Liver (tissue), 9 donors: ENCODE results near the gene FBLN1. TPM values are rescaled to one million over a fixed set of nuclear protein-coding genes. Genes with fewer than 3 reads are reported as not detected.

Experiments used
- DNase-seq: peaks from one replicate; pipeline ENCODE4 v3.0.0-alpha.2; 2017; ENCODE audit warnings: low spot score
- H3K27ac ChIP-seq, 2 donors: one replicate each; pipeline ENCODE4 v1.7.0; 2013; ENCODE audit warnings: inconsistent platforms in 2 of 2, low read length in 2 of 2, control low read depth in 1 of 2, low read depth in 1 of 2, mild to moderate bottlenecking in 1 of 2
- H3K27me3 ChIP-seq, 4 donors: one replicate each; pipeline versions ENCODE4 v1.6.1 to v1.7.0; 2013; ENCODE audit warnings: low read length in 3 of 4, inconsistent platforms in 1 of 4, mild to moderate bottlenecking in 1 of 4, moderate library complexity in 1 of 4; ENCODE audit not compliant: control insufficient read depth in 4 of 4, insufficient read depth in 4 of 4
- H3K36me3 ChIP-seq, 4 donors: one replicate each; pipeline versions ENCODE4 v1.6.1 to v1.7.0; 2013; ENCODE audit warnings: low read length in 3 of 4, mild to moderate bottlenecking in 3 of 4, low read depth in 1 of 4, moderate library complexity in 1 of 4; ENCODE audit not compliant: control insufficient read depth in 4 of 4, insufficient read depth in 3 of 4
- H3K4me1 ChIP-seq, 4 donors: one replicate each; pipeline versions ENCODE4 v1.6.1 to v1.7.0; 2013; ENCODE audit warnings: low read length in 3 of 4, mild to moderate bottlenecking in 3 of 4, moderate library complexity in 1 of 4; ENCODE audit not compliant: control insufficient read depth in 4 of 4, insufficient read depth in 4 of 4
- H3K4me3 ChIP-seq, 3 donors: one replicate each; pipeline versions ENCODE4 v1.6.1 to v1.7.0; 2013; ENCODE audit warnings: low read length in 3 of 3, control low read depth in 1 of 3, low read depth in 1 of 3, mild to moderate bottlenecking in 1 of 3
- H3K9ac ChIP-seq, 2 donors: one replicate each; pipeline ENCODE4 v1.7.0; 2013; ENCODE audit warnings: low read length in 2 of 2, mild to moderate bottlenecking in 2 of 2, moderate library complexity in 2 of 2, control low read depth in 1 of 2, low read depth in 1 of 2
- H3K9me3 ChIP-seq, 4 donors: one replicate each; pipeline versions ENCODE4 v1.6.1 to v1.7.0; 2013; ENCODE audit warnings: low read length in 3 of 4; ENCODE audit not compliant: control insufficient read depth in 4 of 4
- EGR1 ChIP-seq, 2 donors: IDR thresholded peaks; 2 replicates each; pipeline ENCODE4 v1.6.1; 2016 to 2018; ENCODE audit warnings: antibody characterized with exemption in 2 of 2, low read depth in 2 of 2
- FOXA1 ChIP-seq: IDR thresholded peaks from 2 replicates; pipeline ENCODE4 v1.6.1; 2016; ENCODE audit warnings: antibody characterized with exemption
- FOXA2 ChIP-seq: IDR thresholded peaks from 2 replicates; pipeline ENCODE4 v1.6.1; 2016; ENCODE audit warnings: antibody characterized with exemption
- GABPA ChIP-seq, 2 donors: IDR thresholded peaks in 1 of 2; conservative IDR thresholded peaks in 1 of 2; 2 replicates each; pipeline ENCODE4 v1.6.1; 2016; ENCODE audit warnings: antibody characterized with exemption in 2 of 2, mild to moderate bottlenecking in 1 of 2, moderate library complexity in 1 of 2
- HNF4G ChIP-seq: IDR thresholded peaks from 2 replicates; pipeline ENCODE4 v1.6.1; 2016; ENCODE audit warnings: antibody characterized with exemption
- NR2F2 ChIP-seq: IDR thresholded peaks from 2 replicates; pipeline ENCODE4 v1.6.1; 2016; ENCODE audit warnings: antibody characterized with exemption
- RAD21 ChIP-seq, 2 donors: IDR thresholded peaks; 2 replicates each; pipeline ENCODE4 v1.6.1; 2016; ENCODE audit warnings: antibody characterized with exemption in 2 of 2, mild to moderate bottlenecking in 2 of 2
- RXRA ChIP-seq, 2 donors: IDR thresholded peaks; 2 replicates each; pipeline ENCODE4 v1.6.1; 2017 to 2018; ENCODE audit warnings: antibody characterized with exemption in 2 of 2, mild to moderate bottlenecking in 1 of 2
- SP1 ChIP-seq: IDR thresholded peaks from 2 replicates; pipeline ENCODE4 v1.6.1; 2018; ENCODE audit warnings: antibody characterized with exemption, mild to moderate bottlenecking
- TAF1 ChIP-seq: conservative IDR thresholded peaks from 2 replicates; pipeline ENCODE4 v1.6.1; 2016; ENCODE audit warnings: antibody characterized with exemption, mild to moderate bottlenecking
- YY1 ChIP-seq: IDR thresholded peaks from 2 replicates; pipeline ENCODE4 v1.6.1; 2016; ENCODE audit warnings: antibody characterized with exemption, mild to moderate bottlenecking
- WGBS: extraction: QIAGEN DNeasy Blood & Tissue Kit; methylation state at CpG from one replicate; pipeline ENCODE4 v1.1.7; 2013; 5-methylcytosine and 5-hydroxymethylcytosine counted together
- polyA plus RNA-seq, 2 donors: library from polyadenylated mRNA; stranded (reverse) in 1 of 2; unstranded in 1 of 2; fragments of 200-250 nt in 1 of 2; fragments of >200 nt in 1 of 2; fragmentation: Nextera tagmentation in 1 of 2; extraction: Ambion mirVana in 1 of 2; gene quantifications; one replicate each; pipeline versions ENCODE4 v1.2.1 to v1.2.3, GENCODE V29; 2013 to 2015
- total RNA-seq, 2 donors: library from RNA; depleted of rRNA; stranded (reverse); fragments of >200 nt; gene quantifications; one replicate each; pipeline ENCODE4 v1.2.3, GENCODE V29; 2014
- TF ChIP-seq, protein P1 (sequence below): IDR thresholded peaks from 2 replicates; pipeline ENCODE4 v1.6.1; 2016; ENCODE audit warnings: antibody characterized with exemption, mild to moderate bottlenecking
- TF ChIP-seq, protein P2 (sequence below): fragments of 150-350 bp; IDR thresholded peaks from 2 replicates; pipeline ENCODE4 v1.5.1; 2017; ENCODE audit warnings: improper control_type of control experiment, low read depth, low read length; ENCODE audit not compliant: missing input control
- TF ChIP-seq, protein P3 (sequence below): IDR thresholded peaks from 2 replicates; pipeline ENCODE4 v1.6.1; 2016; ENCODE audit warnings: antibody characterized with exemption
- TF ChIP-seq, protein P4 (sequence below): IDR thresholded peaks from 2 replicates; pipeline ENCODE4 v1.6.1; 2016; ENCODE audit warnings: antibody characterized with exemption
- TF ChIP-seq, protein P5 (sequence below): IDR thresholded peaks from 2 replicates; pipeline ENCODE4 v1.6.1; 2016; ENCODE audit warnings: antibody characterized with exemption
- donor health status: healthy.
- donor health status: healthy.
- donor health status: healthy.
- donor health status: healthy.
- donor health status: healthy.

FBLN1 gene
- total and polyA plus RNA-seq, 4 donors = 2.2 to 9.3 (median 6.3) TPM

DNA sequence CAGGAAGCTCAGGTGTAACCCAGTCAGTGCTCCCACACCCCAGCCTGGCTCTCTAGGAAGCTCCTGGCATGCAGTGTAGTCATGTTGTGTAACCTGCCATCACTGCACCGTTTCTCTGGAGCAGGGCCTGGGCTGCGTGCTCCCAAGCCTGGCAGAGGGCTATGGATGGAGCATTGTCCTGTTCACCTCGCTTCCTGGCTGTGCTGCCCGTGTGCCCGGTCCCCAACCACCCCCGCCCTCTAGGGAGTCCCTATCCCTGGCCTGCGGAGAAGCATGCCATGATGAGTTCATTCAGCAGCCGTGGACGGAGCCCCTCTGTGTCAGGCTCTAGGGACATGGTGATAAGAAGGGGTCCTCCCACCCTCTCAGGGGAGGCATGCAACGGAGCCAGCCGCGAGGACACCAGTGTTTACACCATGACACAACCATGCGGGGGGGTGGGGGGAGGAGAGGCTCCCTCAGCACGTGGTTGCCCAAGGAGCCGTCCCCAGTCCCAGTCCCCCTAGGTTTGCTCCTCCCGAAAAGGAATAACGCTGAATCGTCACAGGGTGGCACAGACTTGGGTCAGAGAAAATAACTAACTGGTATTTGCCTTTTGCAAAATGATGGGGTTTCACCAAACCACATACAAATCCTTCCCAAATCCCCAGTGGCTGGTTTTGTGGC, 73.1 kb downstream of the FBLN1 start:
- H3K27ac ChIP-seq = no peak overlapping the region
- DNase-seq = no peak
- H3K4me3 ChIP-seq = no peak overlapping the region
- peaks cover 0 to 4% (median 3%) of the 10 kb centered on the region in 4 donors for H3K9me3 ChIP-seq
- peaks cover 0 to 3% (median 1%) of the 10 kb centered on the region in 4 donors for H3K4me1 ChIP-seq
- TF ChIP-seq, protein P1, sequence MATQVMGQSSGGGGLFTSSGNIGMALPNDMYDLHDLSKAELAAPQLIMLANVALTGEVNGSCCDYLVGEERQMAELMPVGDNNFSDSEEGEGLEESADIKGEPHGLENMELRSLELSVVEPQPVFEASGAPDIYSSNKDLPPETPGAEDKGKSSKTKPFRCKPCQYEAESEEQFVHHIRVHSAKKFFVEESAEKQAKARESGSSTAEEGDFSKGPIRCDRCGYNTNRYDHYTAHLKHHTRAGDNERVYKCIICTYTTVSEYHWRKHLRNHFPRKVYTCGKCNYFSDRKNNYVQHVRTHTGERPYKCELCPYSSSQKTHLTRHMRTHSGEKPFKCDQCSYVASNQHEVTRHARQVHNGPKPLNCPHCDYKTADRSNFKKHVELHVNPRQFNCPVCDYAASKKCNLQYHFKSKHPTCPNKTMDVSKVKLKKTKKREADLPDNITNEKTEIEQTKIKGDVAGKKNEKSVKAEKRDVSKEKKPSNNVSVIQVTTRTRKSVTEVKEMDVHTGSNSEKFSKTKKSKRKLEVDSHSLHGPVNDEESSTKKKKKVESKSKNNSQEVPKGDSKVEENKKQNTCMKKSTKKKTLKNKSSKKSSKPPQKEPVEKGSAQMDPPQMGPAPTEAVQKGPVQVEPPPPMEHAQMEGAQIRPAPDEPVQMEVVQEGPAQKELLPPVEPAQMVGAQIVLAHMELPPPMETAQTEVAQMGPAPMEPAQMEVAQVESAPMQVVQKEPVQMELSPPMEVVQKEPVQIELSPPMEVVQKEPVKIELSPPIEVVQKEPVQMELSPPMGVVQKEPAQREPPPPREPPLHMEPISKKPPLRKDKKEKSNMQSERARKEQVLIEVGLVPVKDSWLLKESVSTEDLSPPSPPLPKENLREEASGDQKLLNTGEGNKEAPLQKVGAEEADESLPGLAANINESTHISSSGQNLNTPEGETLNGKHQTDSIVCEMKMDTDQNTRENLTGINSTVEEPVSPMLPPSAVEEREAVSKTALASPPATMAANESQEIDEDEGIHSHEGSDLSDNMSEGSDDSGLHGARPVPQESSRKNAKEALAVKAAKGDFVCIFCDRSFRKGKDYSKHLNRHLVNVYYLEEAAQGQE = no peak
- TF ChIP-seq RXRA (IDR thresholded peaks at IDR 0.05) (no peak), SP1 (no peak), HNF4G (no peak), NR2F2 (no peak), FOXA2 (no peak), RAD21 (IDR thresholded peaks at IDR 0.05) (no peak), GABPA (IDR thresholded peaks at IDR 0.05 in 1 of 2, conservative IDR thresholded peaks at IDR 0.05 in 1 of 2) (no peak)
- TF ChIP-seq, protein P2, sequence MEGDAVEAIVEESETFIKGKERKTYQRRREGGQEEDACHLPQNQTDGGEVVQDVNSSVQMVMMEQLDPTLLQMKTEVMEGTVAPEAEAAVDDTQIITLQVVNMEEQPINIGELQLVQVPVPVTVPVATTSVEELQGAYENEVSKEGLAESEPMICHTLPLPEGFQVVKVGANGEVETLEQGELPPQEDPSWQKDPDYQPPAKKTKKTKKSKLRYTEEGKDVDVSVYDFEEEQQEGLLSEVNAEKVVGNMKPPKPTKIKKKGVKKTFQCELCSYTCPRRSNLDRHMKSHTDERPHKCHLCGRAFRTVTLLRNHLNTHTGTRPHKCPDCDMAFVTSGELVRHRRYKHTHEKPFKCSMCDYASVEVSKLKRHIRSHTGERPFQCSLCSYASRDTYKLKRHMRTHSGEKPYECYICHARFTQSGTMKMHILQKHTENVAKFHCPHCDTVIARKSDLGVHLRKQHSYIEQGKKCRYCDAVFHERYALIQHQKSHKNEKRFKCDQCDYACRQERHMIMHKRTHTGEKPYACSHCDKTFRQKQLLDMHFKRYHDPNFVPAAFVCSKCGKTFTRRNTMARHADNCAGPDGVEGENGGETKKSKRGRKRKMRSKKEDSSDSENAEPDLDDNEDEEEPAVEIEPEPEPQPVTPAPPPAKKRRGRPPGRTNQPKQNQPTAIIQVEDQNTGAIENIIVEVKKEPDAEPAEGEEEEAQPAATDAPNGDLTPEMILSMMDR = no peak
- TF ChIP-seq, protein P3, sequence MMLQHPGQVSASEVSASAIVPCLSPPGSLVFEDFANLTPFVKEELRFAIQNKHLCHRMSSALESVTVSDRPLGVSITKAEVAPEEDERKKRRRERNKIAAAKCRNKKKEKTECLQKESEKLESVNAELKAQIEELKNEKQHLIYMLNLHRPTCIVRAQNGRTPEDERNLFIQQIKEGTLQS = no peak
- 66% methylated on average over 18 of the region's 18 CpGs for WGBS
- H3K36me3 ChIP-seq = no peaks in the 10 kb centered on the region
- H3K9ac ChIP-seq = no peak overlapping the region
- H3K27me3 ChIP-seq = no peaks in the 10 kb centered on the region

DNA sequence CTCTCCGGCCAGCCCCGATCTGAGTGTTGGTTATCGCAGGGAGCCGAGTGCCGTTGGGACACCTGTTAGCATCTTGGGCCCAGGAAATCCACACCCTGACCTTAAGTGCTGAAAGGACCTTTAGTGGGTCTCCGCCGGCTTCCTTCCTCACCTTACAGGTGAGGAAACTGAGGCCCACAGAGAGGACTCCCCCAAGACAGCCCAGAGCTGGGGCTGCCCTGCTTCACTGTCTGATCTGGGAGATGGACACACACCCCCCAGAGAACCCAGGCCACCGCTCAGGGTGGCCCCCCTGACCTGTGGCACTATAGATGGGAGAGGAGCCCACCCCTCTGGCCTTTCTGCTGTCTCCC, 73.6 kb downstream of the FBLN1 start:
- no peak overlapping the region for H3K4me3 ChIP-seq
- no peak for DNase-seq
- no peaks in the 10 kb centered on the region for H3K36me3 ChIP-seq
- no peak overlapping the region for H3K9ac ChIP-seq
- H3K4me1 ChIP-seq = peaks cover 0 to 3% (median 1%) of the 10 kb centered on the region in 4 donors
- WGBS = 88% methylated on average over 8 of the region's 8 CpGs
- no peak overlapping the region for H3K27ac ChIP-seq
- peaks cover 0 to 4% (median 2%) of the 10 kb centered on the region in 4 donors for H3K9me3 ChIP-seq
- H3K27me3 ChIP-seq = no peaks in the 10 kb centered on the region
- TF ChIP-seq GABPA (IDR thresholded peaks at IDR 0.05 in 1 of 2, conservative IDR thresholded peaks at IDR 0.05 in 1 of 2) = no peak
- TF ChIP-seq FOXA2 = no peak
- TF ChIP-seq NR2F2 = no peak
- TF ChIP-seq, protein P4, sequence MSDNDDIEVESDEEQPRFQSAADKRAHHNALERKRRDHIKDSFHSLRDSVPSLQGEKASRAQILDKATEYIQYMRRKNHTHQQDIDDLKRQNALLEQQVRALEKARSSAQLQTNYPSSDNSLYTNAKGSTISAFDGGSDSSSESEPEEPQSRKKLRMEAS = no peak
- TF ChIP-seq, protein P3 = no peak
- no peak for TF ChIP-seq HNF4G
- no peak for TF ChIP-seq SP1
- TF ChIP-seq YY1 = no peak
- TF ChIP-seq, protein P2 = no peak
- TF ChIP-seq RXRA (IDR thresholded peaks at IDR 0.05) = no peak
- TF ChIP-seq FOXA1 = no peak
- no peak for TF ChIP-seq EGR1 (IDR thresholded peaks at IDR 0.05; ENCODE audit: low read depth in 2 of 2)
- TF ChIP-seq, protein P1 = no peak
- TF ChIP-seq, protein P5, sequence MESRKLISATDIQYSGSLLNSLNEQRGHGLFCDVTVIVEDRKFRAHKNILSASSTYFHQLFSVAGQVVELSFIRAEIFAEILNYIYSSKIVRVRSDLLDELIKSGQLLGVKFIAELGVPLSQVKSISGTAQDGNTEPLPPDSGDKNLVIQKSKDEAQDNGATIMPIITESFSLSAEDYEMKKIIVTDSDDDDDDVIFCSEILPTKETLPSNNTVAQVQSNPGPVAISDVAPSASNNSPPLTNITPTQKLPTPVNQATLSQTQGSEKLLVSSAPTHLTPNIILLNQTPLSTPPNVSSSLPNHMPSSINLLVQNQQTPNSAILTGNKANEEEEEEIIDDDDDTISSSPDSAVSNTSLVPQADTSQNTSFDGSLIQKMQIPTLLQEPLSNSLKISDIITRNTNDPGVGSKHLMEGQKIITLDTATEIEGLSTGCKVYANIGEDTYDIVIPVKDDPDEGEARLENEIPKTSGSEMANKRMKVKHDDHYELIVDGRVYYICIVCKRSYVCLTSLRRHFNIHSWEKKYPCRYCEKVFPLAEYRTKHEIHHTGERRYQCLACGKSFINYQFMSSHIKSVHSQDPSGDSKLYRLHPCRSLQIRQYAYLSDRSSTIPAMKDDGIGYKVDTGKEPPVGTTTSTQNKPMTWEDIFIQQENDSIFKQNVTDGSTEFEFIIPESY = no peak
- no peak for TF ChIP-seq TAF1
